ENCODE data around the gene PTPRK.

DNA sequence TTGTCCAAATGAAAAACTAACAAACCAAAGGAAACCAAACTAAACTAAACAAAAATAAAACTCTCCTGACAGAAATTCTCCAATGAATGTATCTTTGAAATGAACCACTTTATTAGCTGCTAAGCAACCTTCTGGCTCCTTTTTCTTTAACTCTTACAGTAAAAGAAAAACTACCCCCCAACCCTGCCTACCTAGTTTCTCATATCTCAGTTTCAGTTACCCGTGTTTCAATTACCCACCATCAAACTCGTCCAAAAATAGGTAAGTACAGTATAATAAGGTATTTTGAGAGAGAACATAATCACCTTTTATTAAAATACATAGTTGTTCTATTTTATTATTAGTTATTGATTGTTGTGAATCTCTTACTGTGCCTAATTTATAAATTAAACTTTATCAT, 442.1 kb downstream of the PTPRK start:
- TF ChIP-seq, protein P1, sequence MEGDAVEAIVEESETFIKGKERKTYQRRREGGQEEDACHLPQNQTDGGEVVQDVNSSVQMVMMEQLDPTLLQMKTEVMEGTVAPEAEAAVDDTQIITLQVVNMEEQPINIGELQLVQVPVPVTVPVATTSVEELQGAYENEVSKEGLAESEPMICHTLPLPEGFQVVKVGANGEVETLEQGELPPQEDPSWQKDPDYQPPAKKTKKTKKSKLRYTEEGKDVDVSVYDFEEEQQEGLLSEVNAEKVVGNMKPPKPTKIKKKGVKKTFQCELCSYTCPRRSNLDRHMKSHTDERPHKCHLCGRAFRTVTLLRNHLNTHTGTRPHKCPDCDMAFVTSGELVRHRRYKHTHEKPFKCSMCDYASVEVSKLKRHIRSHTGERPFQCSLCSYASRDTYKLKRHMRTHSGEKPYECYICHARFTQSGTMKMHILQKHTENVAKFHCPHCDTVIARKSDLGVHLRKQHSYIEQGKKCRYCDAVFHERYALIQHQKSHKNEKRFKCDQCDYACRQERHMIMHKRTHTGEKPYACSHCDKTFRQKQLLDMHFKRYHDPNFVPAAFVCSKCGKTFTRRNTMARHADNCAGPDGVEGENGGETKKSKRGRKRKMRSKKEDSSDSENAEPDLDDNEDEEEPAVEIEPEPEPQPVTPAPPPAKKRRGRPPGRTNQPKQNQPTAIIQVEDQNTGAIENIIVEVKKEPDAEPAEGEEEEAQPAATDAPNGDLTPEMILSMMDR (IDR thresholded peaks at IDR 0.05), result no peak
- TF ChIP-seq POLR2A (IDR thresholded peaks at IDR 0.05), result no peak
